Activated CD4-positive, alpha-beta T cell treated with anti-CD3 and anti-CD28 coated beads, Interleukin-2, amount 10 ng/mL, durations not matched to agents 7 days and 5 days (primary cell): Measurements from ENCODE around the gene RAB9A. TPM values are rescaled to one million over a fixed set of nuclear protein-coding genes. Genes with fewer than 3 reads are reported as not detected.

Experiments
- CTCF ChIA-PET: fragments of 350-600 bp; sonication (Branson Sonifier 250); formaldehyde crosslinking; loops from one replicate; lab custom pipeline; 2021; ENCODE audit warnings: antibody characterized with exemption; lab: Charles Lee
- POLR2A ChIA-PET: fragments of 350-600 bp; sonication (Branson Sonifier 250); formaldehyde crosslinking; loops from one replicate; lab custom pipeline; 2021; ENCODE audit warnings: antibody characterized with exemption; lab: Charles Lee
- DNase-seq: peaks from one replicate; pipeline ENCODE4 v3.0.0-alpha.2; 2020
- H3K27ac Mint-ChIP-seq: one replicate; pipeline ENCODE4 v1.8.0; 2021; ENCODE audit warnings: mild to moderate bottlenecking, moderate library complexity, mixed read lengths
- H3K27me3 Mint-ChIP-seq: one replicate; pipeline ENCODE4 v1.8.0; 2021; ENCODE audit warnings: mixed read lengths
- H3K36me3 Mint-ChIP-seq: one replicate; pipeline ENCODE4 v1.8.0; 2021; ENCODE audit warnings: low read depth, mixed read lengths
- H3K4me1 Mint-ChIP-seq: one replicate; pipeline ENCODE4 v1.8.0; 2021; ENCODE audit warnings: mixed read lengths
- H3K4me3 Mint-ChIP-seq: one replicate; pipeline ENCODE4 v1.8.0; 2021; ENCODE audit warnings: mild to moderate bottlenecking, moderate library complexity, mixed read lengths
- H3K9me3 Mint-ChIP-seq: one replicate; pipeline ENCODE4 v1.8.0; 2021; ENCODE audit warnings: mixed read lengths
- total RNA-seq, 2 experiments: library from RNA; stranded (reverse); gene quantifications; one replicate each; pipeline ENCODE4 v1.2.3, GENCODE V29; 2021

The RAB9A gene
- total RNA-seq, 2 experiments from 2014 or later = 9.1 to 10.9 TPM

GRCh38 chrX:13742397-13743176 lies 53.7 kb downstream of the RAB9A start:
- POLR2A ChIA-PET = no interaction called here
- H3K4me3 Mint-ChIP-seq = peak overlapping the region; percentile 64
- CTCF ChIA-PET = interaction anchor here (0.5 to 1.3 kb wide), 4 partner anchors 8 to 435 kb away, joined by 3 read pairs; partner anchors contain the start of genes OFD1 and TRAPPC2
- peak overlapping the region; percentile 90 for H3K27ac Mint-ChIP-seq
- peaks cover 30% of the 10 kb centered on the region for H3K4me1 Mint-ChIP-seq
- peak; percentile 32 for DNase-seq
- no peaks in the 10 kb centered on the region for H3K9me3 Mint-ChIP-seq
- H3K36me3 Mint-ChIP-seq = peaks cover 27% of the 10 kb centered on the region
- no peaks in the 10 kb centered on the region for H3K27me3 Mint-ChIP-seq

DNA sequence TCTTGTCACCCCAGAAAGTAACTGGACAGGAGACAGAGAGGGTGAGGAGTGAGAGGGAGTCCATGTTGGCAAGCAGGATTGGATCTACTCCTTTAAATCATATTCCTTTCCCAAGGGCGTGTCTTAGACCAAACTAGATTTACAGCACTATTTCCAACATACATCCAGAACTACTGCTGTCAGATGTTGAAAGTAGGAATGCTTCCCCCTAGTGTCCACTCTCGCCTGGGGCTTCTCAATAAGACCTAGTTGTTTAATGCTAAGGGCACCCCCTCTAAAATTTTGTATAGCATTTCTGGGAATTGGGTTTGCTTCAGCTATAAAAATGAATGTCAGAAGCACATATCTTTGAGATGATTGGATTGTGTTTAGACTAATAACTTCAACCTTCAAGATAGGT lies 58.9 kb downstream of the RAB9A start:
- H3K27ac Mint-ChIP-seq = no peak overlapping the region
- CTCF ChIA-PET = no interaction called here
- POLR2A ChIA-PET = no interaction called here
- H3K36me3 Mint-ChIP-seq = peaks cover 25% of the 10 kb centered on the region
- DNase-seq = peak; percentile 40
- peaks cover 26% of the 10 kb centered on the region for H3K4me1 Mint-ChIP-seq
- no peaks in the 10 kb centered on the region for H3K27me3 Mint-ChIP-seq
- H3K9me3 Mint-ChIP-seq = no peaks in the 10 kb centered on the region
- H3K4me3 Mint-ChIP-seq = no peak overlapping the region

GRCh38 chrX:13748486-13748885 lies 59.6 kb downstream of the RAB9A start:
- DNase-seq = no peak
- ChIA-PET POLR2A (no interaction called here), CTCF (interaction anchor here (2.6 kb wide), 1 partner anchor 13 kb away, joined by 16 read pairs; the partner anchor contains the start of genes OFD1 and TRAPPC2)
- Mint-ChIP-seq H3K27me3 (no peaks in the 10 kb centered on the region), H3K36me3 (peaks cover 29% of the 10 kb centered on the region), H3K9me3 (no peaks in the 10 kb centered on the region), H3K4me3 (no peak overlapping the region), H3K27ac (no peak overlapping the region), H3K4me1 (peaks cover 27% of the 10 kb centered on the region)

DNA sequence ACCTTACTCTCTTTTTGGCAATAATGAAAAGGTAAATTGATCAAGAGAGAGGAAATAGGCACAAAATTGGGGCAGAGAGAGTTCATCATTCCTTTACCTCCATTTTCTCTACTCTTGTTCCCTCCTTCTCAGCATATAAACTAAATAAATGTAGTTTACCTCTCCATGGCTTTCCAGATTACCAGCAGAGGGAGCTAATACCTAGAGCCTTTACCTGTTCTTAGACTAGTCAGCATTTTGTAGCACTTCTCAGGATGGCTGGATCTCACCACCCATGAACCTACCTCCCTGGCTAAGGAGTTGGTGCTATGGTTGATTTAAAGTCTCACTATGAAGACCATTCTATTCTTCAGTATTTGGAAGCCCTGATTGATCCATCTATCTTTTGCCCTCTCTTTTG lies 61.3 kb downstream of the RAB9A start:
- peak; percentile 33 for DNase-seq
- ChIA-PET POLR2A (no interaction called here), CTCF (interaction anchor here (1.1 to 2.6 kb wide), 3 partner anchors 15 to 282 kb away, joined by 3 to 16 read pairs (median 3); partner anchors contain the start of genes OFD1 and TRAPPC2)
- peaks cover 31% of the 10 kb centered on the region for H3K36me3 Mint-ChIP-seq
- no peaks in the 10 kb centered on the region for H3K27me3 Mint-ChIP-seq
- peaks cover 30% of the 10 kb centered on the region for H3K4me1 Mint-ChIP-seq
- no peaks in the 10 kb centered on the region for H3K9me3 Mint-ChIP-seq
- H3K4me3 Mint-ChIP-seq = no peak overlapping the region
- no peak overlapping the region for H3K27ac Mint-ChIP-seq

- Mint-ChIP-seq H3K27ac (peak overlapping the region; percentile 25), H3K9me3 (no peaks in the 10 kb centered on the region), H3K4me3 (no peak overlapping the region), H3K36me3 (peaks cover 31% of the 10 kb centered on the region), H3K27me3 (no peaks in the 10 kb centered on the region), H3K4me1 (peaks cover 34% of the 10 kb centered on the region)
- POLR2A ChIA-PET = no interaction called here
- CTCF ChIA-PET = interaction anchor here (0.7 to 2.6 kb wide), 3 partner anchors 15 to 579 kb away, joined by 3 to 16 read pairs (median 3); partner anchors contain the start of genes OFD1 and TRAPPC2
- no peak for DNase-seq
Measured at GRCh38 chrX:13750812-13751211, 61.9 kb downstream of the RAB9A start.

DNA sequence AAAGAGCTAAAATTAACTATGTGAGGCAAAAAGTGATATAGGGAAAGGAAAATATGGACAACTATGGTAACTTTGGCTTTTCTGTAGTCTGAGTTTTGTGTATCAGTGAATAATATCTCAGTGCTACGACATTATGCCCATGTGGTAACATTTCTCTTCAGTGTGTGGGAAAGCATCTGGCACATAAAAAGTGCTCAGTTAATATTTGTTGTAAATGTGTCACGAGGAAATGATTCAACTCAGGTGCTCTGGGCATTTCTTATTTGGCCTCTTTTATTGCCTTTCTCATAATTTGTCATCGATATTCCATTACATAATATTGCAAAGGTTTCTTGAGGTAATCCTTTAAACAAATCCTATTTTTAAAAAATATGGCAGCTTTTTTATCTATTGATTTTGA lies 63.2 kb downstream of the RAB9A start:
- Mint-ChIP-seq H3K27ac (no peak overlapping the region), H3K36me3 (peaks cover 24% of the 10 kb centered on the region), H3K4me3 (no peak overlapping the region), H3K9me3 (no peaks in the 10 kb centered on the region), H3K27me3 (no peaks in the 10 kb centered on the region), H3K4me1 (peaks cover 32% of the 10 kb centered on the region)
- no peak for DNase-seq
- CTCF ChIA-PET = interaction anchor here (1.2 kb wide), 1 partner anchor 11 kb away, joined by 3 read pairs; no protein-coding TSS in a partner anchor
- POLR2A ChIA-PET = no interaction called here

DNA sequence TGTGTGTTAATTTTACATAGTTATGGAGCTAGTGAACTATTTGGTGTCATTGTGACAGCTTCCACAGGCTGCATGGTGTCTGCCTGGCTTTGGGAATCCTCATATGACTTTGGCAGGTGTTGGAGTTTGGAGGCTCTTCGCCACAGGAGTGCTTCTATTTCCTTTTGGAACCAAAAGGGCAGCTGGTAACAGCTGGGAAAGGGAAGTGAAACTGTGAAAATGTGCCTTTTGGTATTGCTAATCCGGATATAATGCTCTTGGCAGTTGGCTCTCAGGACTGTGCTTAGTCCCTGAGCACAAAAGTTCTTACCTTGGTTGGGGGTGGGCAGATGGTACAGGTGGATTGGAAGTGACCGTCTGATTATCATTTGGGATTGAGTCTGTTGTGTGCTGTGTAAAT lies 63.7 kb downstream of the RAB9A start:
- no peaks in the 10 kb centered on the region for H3K27me3 Mint-ChIP-seq
- no peaks in the 10 kb centered on the region for H3K9me3 Mint-ChIP-seq
- H3K36me3 Mint-ChIP-seq = peaks cover 20% of the 10 kb centered on the region
- ChIA-PET POLR2A (no interaction called here), CTCF (interaction anchor here (0.6 to 1.2 kb wide), 2 partner anchors 10 to 214 kb away, joined by 3 read pairs; no protein-coding TSS in a partner anchor)
- H3K27ac Mint-ChIP-seq = peak overlapping the region; percentile 66
- DNase-seq = no peak
- H3K4me1 Mint-ChIP-seq = peaks cover 28% of the 10 kb centered on the region
- no peak overlapping the region for H3K4me3 Mint-ChIP-seq

DNA sequence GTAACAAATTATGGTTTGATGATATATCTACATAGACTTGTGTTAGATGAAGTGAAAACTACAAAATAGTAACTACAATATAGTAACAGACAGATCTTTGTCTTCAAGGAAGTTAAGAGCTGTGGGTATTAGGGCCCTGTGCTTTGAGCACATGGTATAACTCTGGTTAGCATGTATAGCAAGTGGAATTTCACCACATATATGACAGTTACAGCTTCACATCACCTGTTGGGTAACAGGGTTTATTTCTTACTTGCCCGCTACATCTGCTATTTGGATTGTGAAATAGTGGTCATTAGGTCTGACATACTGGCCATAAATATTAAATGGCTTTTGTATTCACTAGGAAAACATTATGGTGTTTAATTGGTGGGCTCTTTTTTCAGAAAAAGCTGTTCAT lies 65.8 kb downstream of the RAB9A start:
- POLR2A ChIA-PET = no interaction called here
- Mint-ChIP-seq H3K4me3 (no peak overlapping the region), H3K27ac (no peak overlapping the region), H3K4me1 (peaks cover 27% of the 10 kb centered on the region), H3K36me3 (peaks cover 28% of the 10 kb centered on the region), H3K27me3 (no peaks in the 10 kb centered on the region), H3K9me3 (no peaks in the 10 kb centered on the region)
- no peak for DNase-seq
- CTCF ChIA-PET = interaction anchor here (1.2 kb wide), 1 partner anchor 14 kb away, joined by 3 read pairs; no protein-coding TSS in a partner anchor

DNA sequence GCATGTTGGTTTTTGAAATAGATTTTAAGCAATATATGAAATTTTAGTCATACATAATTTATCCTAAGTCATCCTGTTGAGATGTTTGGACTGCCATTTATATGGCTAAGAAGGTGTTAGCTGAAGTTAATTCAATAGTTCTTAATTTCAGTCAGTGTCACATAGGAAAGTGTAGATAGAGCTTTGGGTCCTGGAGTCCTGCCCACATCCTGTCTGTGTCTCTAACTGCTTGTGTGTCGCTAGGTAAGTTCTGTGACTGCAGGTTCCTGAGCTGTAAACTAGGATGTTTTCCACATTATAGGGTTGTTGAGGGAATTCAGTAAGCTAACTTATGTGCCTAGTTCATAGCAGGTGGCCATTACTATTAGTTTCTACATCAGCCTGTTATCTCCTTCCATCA lies 66.3 kb downstream of the RAB9A start:
- Mint-ChIP-seq H3K27ac (peak overlapping the region; percentile 5), H3K4me1 (peaks cover 24% of the 10 kb centered on the region), H3K27me3 (no peaks in the 10 kb centered on the region), H3K36me3 (peaks cover 27% of the 10 kb centered on the region), H3K4me3 (no peak overlapping the region), H3K9me3 (no peaks in the 10 kb centered on the region)
- ChIA-PET POLR2A (no interaction called here), CTCF (interaction anchor here (1.2 kb wide), 1 partner anchor 15 kb away, joined by 3 read pairs; no protein-coding TSS in a partner anchor)
- DNase-seq = peak; percentile 37

DNA sequence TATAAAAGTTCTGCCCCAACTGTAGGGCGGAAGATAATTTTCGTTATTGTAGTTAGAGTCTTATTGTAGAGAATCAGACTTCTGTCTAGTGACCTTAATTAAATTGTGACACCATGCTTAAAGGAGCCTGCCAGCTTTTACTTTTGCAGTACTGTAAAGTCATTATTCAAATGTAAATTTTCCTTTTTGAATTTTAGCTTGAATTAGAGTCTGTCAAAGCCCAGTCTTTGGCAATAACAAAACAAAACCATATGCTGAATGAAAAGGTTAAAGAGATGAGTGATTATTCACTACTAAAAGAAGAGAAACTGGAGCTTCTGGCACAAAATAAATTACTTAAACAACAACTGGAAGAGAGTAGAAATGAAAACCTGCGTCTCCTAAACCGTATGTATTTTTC lies 67.5 kb downstream of the RAB9A start:
- Mint-ChIP-seq H3K27ac (no peak overlapping the region), H3K4me3 (no peak overlapping the region), H3K9me3 (no peaks in the 10 kb centered on the region), H3K27me3 (no peaks in the 10 kb centered on the region), H3K36me3 (peaks cover 27% of the 10 kb centered on the region), H3K4me1 (peaks cover 22% of the 10 kb centered on the region)
- ChIA-PET CTCF (interaction anchor here (0.6 kb wide), 1 partner anchor 17 kb away, joined by 3 read pairs; no protein-coding TSS in a partner anchor), POLR2A (no interaction called here)
- no peak for DNase-seq

DNA sequence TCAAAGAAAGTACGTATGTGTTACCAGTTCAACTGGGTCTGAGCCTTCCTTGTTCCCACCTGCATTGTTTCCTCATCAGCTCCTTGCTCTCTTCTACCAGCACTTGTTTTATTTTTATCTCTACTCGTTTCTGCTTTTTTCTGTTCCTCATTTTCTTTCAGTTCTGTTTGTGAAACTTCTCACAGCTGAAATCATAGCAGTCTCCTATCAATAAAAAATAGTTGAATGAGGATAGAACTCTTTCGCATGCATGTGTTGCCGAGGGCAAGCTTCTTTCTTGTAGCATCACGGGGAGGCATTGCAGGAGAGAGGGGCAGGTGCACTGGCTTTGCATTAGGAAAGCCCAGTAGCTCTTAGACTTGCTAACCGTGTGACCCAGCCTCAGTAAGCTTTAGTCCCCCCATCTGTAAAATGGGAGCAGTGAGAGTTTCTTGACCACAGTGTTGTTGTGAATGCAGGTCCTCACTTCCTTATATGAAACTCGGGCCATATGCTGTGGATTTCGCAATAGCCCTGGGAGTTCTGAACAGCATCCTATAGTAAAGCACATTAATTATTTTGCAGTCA lies 70.3 kb downstream of the RAB9A start:
- DNase-seq = no peak
- ChIA-PET POLR2A (no interaction called here), CTCF (no interaction called here)
- Mint-ChIP-seq H3K4me3 (no peak overlapping the region), H3K27me3 (no peaks in the 10 kb centered on the region), H3K27ac (no peak overlapping the region), H3K36me3 (peaks cover 17% of the 10 kb centered on the region), H3K9me3 (no peaks in the 10 kb centered on the region), H3K4me1 (peaks cover 15% of the 10 kb centered on the region)
